HG03066 (cell line): ENCODE results near the gene CHI3L2.
A peak's percentile ranks its signal among the peaks of the same experiment; 100 is the strongest.

Experiments
- ATAC-seq: cut with Tn5 transposase; IDR thresholded peaks from one replicate; pipeline ENCODE4 v1.9.1; 2021; ENCODE audit warnings: low read depth; ENCODE audit not compliant: unreplicated experiment

The CHI3L2 gene

GRCh38 chr1:111218701-111219556 is 8.6 kb upstream of the CHI3L2 start:
- no peak for ATAC-seq

GRCh38 chr1:111219557-111220286 is 7.8 kb upstream of the CHI3L2 start:
- ATAC-seq, result peak; percentile 31

GRCh38 chr1:111220302-111220890 is 7.1 kb upstream of the CHI3L2 start:
- ATAC-seq, result no peak

- no peak for ATAC-seq
Observed at GRCh38 chr1:111221276-111221632, 6.3 kb upstream of the CHI3L2 start.

- ATAC-seq, result peak; percentile 57
Observed at GRCh38 chr1:111221633-111222291, 5.8 kb upstream of the CHI3L2 start.

GRCh38 chr1:111222308-111223125 is 5.0 kb upstream of the CHI3L2 start:
- ATAC-seq, result no peak

GRCh38 chr1:111223126-111223685 is 4.3 kb upstream of the CHI3L2 start:
- no peak for ATAC-seq

GRCh38 chr1:111225091-111225490 is 2.4 kb upstream of the CHI3L2 start:
- no peak for ATAC-seq

GRCh38 chr1:111225717-111226400 is 1.7 kb upstream of the CHI3L2 start:
- ATAC-seq, result no peak

GRCh38 chr1:111227851-111228747 is 586 bp downstream of the CHI3L2 start:
- ATAC-seq, result no peak

- no peak for ATAC-seq
Observed at GRCh38 chr1:111228748-111229126, 1.2 kb downstream of the CHI3L2 start.

- no peak for ATAC-seq
Observed at GRCh38 chr1:111232134-111232533, 4.6 kb downstream of the CHI3L2 start.

- ATAC-seq, result no peak
Observed at GRCh38 chr1:111234258-111234657, 6.7 kb downstream of the CHI3L2 start.

GRCh38 chr1:111234866-111235265 is 7.4 kb downstream of the CHI3L2 start:
- ATAC-seq, result no peak

- no peak for ATAC-seq
Observed at GRCh38 chr1:111236379-111236778, 8.9 kb downstream of the CHI3L2 start.

- no peak for ATAC-seq
Observed at GRCh38 chr1:111236806-111237205, 9.3 kb downstream of the CHI3L2 start.

GRCh38 chr1:111238056-111238795 is 10.7 kb downstream of the CHI3L2 start:
- no peak for ATAC-seq

GRCh38 chr1:111241797-111242196 is 14.3 kb downstream of the CHI3L2 start:
- no peak for ATAC-seq
